Measurements from ENCODE around the gene EXOC6. TPM values are rescaled to one million over a fixed set of nuclear protein-coding genes. Genes with fewer than 3 reads are reported as not detected.

Gene EXOC6
- total and polyA plus RNA-seq, 10 donors: 7.0 to 40.0 (median 25.4) TPM

DNA sequence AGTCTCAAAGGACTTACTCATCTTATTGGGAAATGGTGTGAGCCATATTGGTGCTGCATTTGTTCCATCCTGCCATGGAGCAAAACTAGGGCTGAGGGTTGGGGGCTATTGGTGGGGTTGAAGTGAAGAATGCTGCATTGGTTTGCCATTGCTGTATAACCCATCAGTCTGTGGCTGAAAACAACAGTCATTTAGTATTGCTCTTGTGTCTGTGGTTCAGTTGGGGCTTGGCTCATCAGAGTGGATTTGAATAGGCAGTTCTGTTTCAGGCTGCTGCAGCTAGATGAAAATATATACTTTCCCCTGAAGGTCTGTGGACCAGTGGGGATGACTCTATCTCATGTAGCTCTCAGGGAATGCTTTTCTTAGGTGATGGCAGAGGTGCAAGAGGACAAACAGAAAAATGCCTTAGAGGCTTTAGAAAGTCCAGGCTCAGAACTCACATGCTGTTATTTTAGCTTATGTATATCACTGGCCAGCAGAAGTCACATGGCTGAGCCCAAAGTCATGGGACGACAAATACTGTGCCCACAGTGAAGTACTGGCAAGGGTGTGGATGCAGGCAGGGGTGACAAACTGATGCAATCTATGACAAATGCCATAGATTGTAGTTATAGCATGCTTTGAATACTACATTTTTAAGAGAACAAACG, 15.2 kb upstream of the EXOC6 start:
- Histone ChIP-seq H3K4me3 (no peak overlapping the region), H3K9me3 (no peaks in the 10 kb centered on the region), H3K36me3 (no peaks in the 10 kb centered on the region), H3K27ac (no peak overlapping the region), H3K27me3 (replicated peaks in 1 of 7) (no peaks in the 10 kb centered on the region), H3K4me1 (peaks cover 10 to 38% (median 27%) of the 10 kb centered on the region in 6 donors)
- TF ChIP-seq, protein P1, sequence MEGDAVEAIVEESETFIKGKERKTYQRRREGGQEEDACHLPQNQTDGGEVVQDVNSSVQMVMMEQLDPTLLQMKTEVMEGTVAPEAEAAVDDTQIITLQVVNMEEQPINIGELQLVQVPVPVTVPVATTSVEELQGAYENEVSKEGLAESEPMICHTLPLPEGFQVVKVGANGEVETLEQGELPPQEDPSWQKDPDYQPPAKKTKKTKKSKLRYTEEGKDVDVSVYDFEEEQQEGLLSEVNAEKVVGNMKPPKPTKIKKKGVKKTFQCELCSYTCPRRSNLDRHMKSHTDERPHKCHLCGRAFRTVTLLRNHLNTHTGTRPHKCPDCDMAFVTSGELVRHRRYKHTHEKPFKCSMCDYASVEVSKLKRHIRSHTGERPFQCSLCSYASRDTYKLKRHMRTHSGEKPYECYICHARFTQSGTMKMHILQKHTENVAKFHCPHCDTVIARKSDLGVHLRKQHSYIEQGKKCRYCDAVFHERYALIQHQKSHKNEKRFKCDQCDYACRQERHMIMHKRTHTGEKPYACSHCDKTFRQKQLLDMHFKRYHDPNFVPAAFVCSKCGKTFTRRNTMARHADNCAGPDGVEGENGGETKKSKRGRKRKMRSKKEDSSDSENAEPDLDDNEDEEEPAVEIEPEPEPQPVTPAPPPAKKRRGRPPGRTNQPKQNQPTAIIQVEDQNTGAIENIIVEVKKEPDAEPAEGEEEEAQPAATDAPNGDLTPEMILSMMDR (IDR thresholded peaks at IDR 0.05 in 8 of 11, conservative IDR thresholded peaks at IDR 0.05 in 3 of 11): no peak
- TF ChIP-seq POLR2AphosphoS5 (IDR thresholded peaks at IDR 0.05) (no peak), POLR2A (IDR thresholded peaks at IDR 0.05) (no peak)
- intact Hi-C loops (cut with DNase I; ENCODE audit: low total_unique reads): no loop called here
- 61 to 85% (median 78%) methylated on average over 2 of the region's 2 CpGs for WGBS, 5 donors
- no peak for DNase-seq

DNA sequence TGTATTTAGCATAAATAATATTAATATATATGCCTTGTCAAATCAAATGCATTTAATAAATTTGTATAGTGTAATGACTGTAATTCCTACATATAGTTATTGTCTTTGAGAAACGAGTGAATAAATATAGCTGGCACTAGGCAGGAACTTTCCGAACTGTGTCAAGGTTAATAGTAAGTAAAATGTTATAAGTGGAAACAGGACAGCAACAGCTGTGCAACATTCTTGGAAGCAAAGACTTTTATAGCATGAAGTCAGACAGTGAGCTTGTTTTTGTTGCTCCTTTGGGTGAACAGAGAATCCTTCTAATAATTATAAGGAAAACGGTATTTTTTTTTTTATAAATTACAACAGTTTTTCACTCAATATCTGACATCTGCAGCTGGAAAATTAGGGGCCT, 14.0 kb upstream of the EXOC6 start:
- Histone ChIP-seq H3K27me3 (replicated peaks in 1 of 7) (no peaks in the 10 kb centered on the region), H3K36me3 (no peaks in the 10 kb centered on the region), H3K4me3 (no peak overlapping the region), H3K9me3 (no peaks in the 10 kb centered on the region), H3K27ac (no peak overlapping the region), H3K4me1 (peaks cover 10 to 43% (median 33%) of the 10 kb centered on the region in 6 donors)
- 63 to 75% (median 72%) methylated on average over 3 of the region's 3 CpGs for WGBS, 5 donors
- intact Hi-C loops (cut with DNase I; ENCODE audit: low total_unique reads): no loop called here
- no peak for TF ChIP-seq POLR2A (IDR thresholded peaks at IDR 0.05)
- TF ChIP-seq, protein P1 (IDR thresholded peaks at IDR 0.05 in 8 of 11, conservative IDR thresholded peaks at IDR 0.05 in 3 of 11): no peak
- TF ChIP-seq POLR2AphosphoS5 (IDR thresholded peaks at IDR 0.05): no peak
- no peak for DNase-seq

DNA sequence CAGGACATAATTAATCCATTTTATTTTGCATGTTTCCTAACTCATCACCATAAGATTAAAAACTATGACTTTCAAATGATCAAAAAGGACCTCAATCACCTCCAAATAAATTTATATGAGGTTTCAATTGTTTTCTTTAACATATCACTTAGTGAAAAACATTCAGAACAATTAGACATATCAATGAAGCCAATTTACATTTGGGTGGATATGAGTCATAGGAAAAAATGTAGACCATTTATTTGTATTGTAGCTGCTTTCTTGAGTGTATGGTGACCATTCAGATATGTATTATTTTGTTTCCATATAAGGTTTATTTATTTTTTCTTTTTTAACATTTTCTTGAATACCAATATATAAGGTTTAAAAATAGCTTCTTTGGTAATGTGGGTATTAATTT, 13.3 kb upstream of the EXOC6 start:
- TF ChIP-seq POLR2AphosphoS5 (IDR thresholded peaks at IDR 0.05) (no peak), POLR2A (IDR thresholded peaks at IDR 0.05) (no peak)
- TF ChIP-seq, protein P1 (IDR thresholded peaks at IDR 0.05 in 8 of 11, conservative IDR thresholded peaks at IDR 0.05 in 3 of 11): no peak
- Histone ChIP-seq H3K27me3 (replicated peaks in 1 of 7) (no peaks in the 10 kb centered on the region), H3K27ac (no peak overlapping the region), H3K9me3 (no peaks in the 10 kb centered on the region), H3K4me1 (peaks cover 10 to 40% (median 31%) of the 10 kb centered on the region in 6 donors), H3K4me3 (no peak overlapping the region), H3K36me3 (no peaks in the 10 kb centered on the region)
- no peak for DNase-seq
- intact Hi-C loops (cut with DNase I; ENCODE audit: low total_unique reads): no loop called here

DNA sequence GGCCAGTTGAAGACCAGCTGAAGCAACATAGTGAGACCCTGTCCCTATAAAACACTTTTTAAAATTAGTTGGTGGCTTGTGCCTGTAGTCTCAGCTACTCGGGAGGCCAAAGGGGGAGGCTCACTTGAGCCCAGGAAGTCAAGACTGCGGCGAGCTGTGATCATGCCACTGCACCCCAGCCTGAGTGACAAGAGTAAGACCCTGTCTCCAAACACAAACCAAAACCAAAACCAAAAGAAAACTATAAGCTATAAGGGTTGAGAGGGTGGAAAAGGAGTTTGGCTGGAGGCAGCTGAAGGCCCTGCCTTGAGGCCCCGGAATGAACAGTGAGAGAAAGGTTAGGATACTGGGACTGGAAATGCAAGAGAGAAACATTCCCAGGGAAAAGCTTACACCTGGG, 10.9 kb upstream of the EXOC6 start:
- intact Hi-C loops (cut with DNase I; ENCODE audit: low total_unique reads): no loop called here
- Histone ChIP-seq H3K36me3 (no peaks in the 10 kb centered on the region), H3K9me3 (no peaks in the 10 kb centered on the region), H3K4me1 (peaks cover 0 to 27% (median 9%) of the 10 kb centered on the region in 6 donors), H3K4me3 (no peak overlapping the region), H3K27me3 (replicated peaks in 1 of 7) (no peaks in the 10 kb centered on the region), H3K27ac (no peak overlapping the region)
- WGBS, 5 donors: 72 to 91% (median 75%) methylated on average over 4 of the region's 4 CpGs
- no peak for DNase-seq
- TF ChIP-seq POLR2AphosphoS5 (IDR thresholded peaks at IDR 0.05) (no peak), POLR2A (IDR thresholded peaks at IDR 0.05) (no peak)
- TF ChIP-seq, protein P1 (IDR thresholded peaks at IDR 0.05 in 8 of 11, conservative IDR thresholded peaks at IDR 0.05 in 3 of 11): no peak
